GM06990 (cell line): ENCODE data around the gene ITIH2.
"Not testable (repeated sequence)": the region's sequence is repeated elsewhere in the genome, so short reads cannot be mapped to it uniquely, and the experiment has no call there.

ENCODE experiments used
- DNase-seq: peaks from one replicate; pipeline ENCODE4 v3.0.0-alpha.2; 2011; ENCODE audit not compliant: insufficient read length; ENCODE audit errors: extremely low read depth
- H3K27me3 ChIP-seq: replicated peaks from 2 replicates; pipeline ENCODE4 v1.6.0; 2011; ENCODE audit warnings: low read length; ENCODE audit not compliant: control insufficient read depth, insufficient read depth
- H3K36me3 ChIP-seq: 2 replicates; pipeline ENCODE4 v1.5.1; 2011; ENCODE audit warnings: low read length; ENCODE audit not compliant: control insufficient read depth, insufficient read depth
- H3K4me3 ChIP-seq: replicated peaks from 2 replicates; pipeline ENCODE4 v1.5.1; 2011; ENCODE audit warnings: low read depth, mild to moderate bottlenecking, control low read depth, low read length
- CTCF ChIP-seq: IDR thresholded peaks from 2 replicates; pipeline ENCODE4 v1.5.1; 2011; ENCODE audit warnings: low read length, control low read depth, mild to moderate bottlenecking, inconsistent platforms; ENCODE audit not compliant: insufficient read depth, poor library complexity, severe bottlenecking

The ITIH2 gene

GRCh38 chr10:7708832-7709231 is 5.7 kb downstream of the ITIH2 start:
- H3K4me3 ChIP-seq, result no peak overlapping the region
- no peak for DNase-seq
- no peaks in the 10 kb centered on the region for H3K36me3 ChIP-seq
- no peaks in the 10 kb centered on the region; the same call in 1 of the 2 replicates for H3K27me3 ChIP-seq
- TF ChIP-seq CTCF, result no peak

GRCh38 chr10:7710446-7710845 is 7.3 kb downstream of the ITIH2 start:
- H3K27me3 ChIP-seq, result no peaks in the 10 kb centered on the region
- no peak overlapping the region for H3K4me3 ChIP-seq
- TF ChIP-seq CTCF, result no peak
- no peaks in the 10 kb centered on the region for H3K36me3 ChIP-seq
- no peak for DNase-seq

- H3K36me3 ChIP-seq, H3K4me3 ChIP-seq, H3K27me3 ChIP-seq, DNase-seq: not testable (repeated sequence)
Observed at GRCh38 chr10:7711075-7711474, 8.0 kb downstream of the ITIH2 start.

GRCh38 chr10:7715515-7715914 is 12.4 kb downstream of the ITIH2 start:
- Histone ChIP-seq H3K36me3 (no peaks in the 10 kb centered on the region), H3K4me3 (no peak overlapping the region), H3K27me3 (no peaks in the 10 kb centered on the region)
- DNase-seq, result no peak
- no peak for TF ChIP-seq CTCF

- DNase-seq, result no peak
- H3K27me3 ChIP-seq, result no peaks in the 10 kb centered on the region; the same call in 1 of the 2 replicates
Observed at GRCh38 chr10:7717767-7718166, 14.7 kb downstream of the ITIH2 start.

GRCh38 chr10:7718685-7719084 is 15.6 kb downstream of the ITIH2 start:
- Histone ChIP-seq H3K4me3 (no peak overlapping the region), H3K36me3 (no peaks in the 10 kb centered on the region), H3K27me3 (no peaks in the 10 kb centered on the region; the same call in 1 of the 2 replicates)
- no peak for TF ChIP-seq CTCF
- DNase-seq, result no peak

More at GRCh38 chr10:7717767-7718166, 14.7 kb downstream of the ITIH2 start:
- Histone ChIP-seq H3K36me3 (no peaks in the 10 kb centered on the region), H3K4me3 (no peak overlapping the region)
- no peak for TF ChIP-seq CTCF
